Activated naive CD8-positive, alpha-beta T cell treated with anti-CD3 and anti-CD28 coated beads for 36 hours (primary cell): ENCODE data around the gene ATOSB. TPM values are rescaled to one million over a fixed set of nuclear protein-coding genes. Genes with fewer than 3 reads are reported as not detected.

ENCODE experiments used
- DNase-seq: peaks from one replicate; pipeline ENCODE4 v3.0.0; 2021
- H3K27ac Mint-ChIP-seq: one replicate; pipeline ENCODE4 v1.8.0; 2022; ENCODE audit warnings: mild to moderate bottlenecking, moderate library complexity, mixed read lengths
- H3K27me3 Mint-ChIP-seq: one replicate; pipeline ENCODE4 v1.8.0; 2022; ENCODE audit warnings: mild to moderate bottlenecking, mixed read lengths
- H3K36me3 Mint-ChIP-seq: one replicate; pipeline ENCODE4 v1.8.0; 2021; ENCODE audit warnings: mild to moderate bottlenecking, mixed read lengths
- H3K4me1 Mint-ChIP-seq: one replicate; pipeline ENCODE4 v1.8.0; 2021; ENCODE audit warnings: mixed read lengths
- H3K4me3 Mint-ChIP-seq: one replicate; pipeline ENCODE4 v1.8.0; 2022; ENCODE audit warnings: mild to moderate bottlenecking, moderate library complexity, mixed read lengths
- H3K9me3 Mint-ChIP-seq: one replicate; pipeline ENCODE4 v1.8.0; 2022; ENCODE audit warnings: mixed read lengths
- total RNA-seq, 2 experiments: library from RNA; stranded (reverse); gene quantifications; one replicate each; pipeline ENCODE4 v1.2.3, GENCODE V29; 2021

Gene ATOSB
- total RNA-seq, 2 experiments from 2014 or later, result 3.8 to 4.1 TPM

GRCh38 chr9:35135988-35136387 lies 20.3 kb upstream of the ATOSB start:
- Mint-ChIP-seq H3K27me3 (no peaks in the 10 kb centered on the region), H3K36me3 (peaks cover 2% of the 10 kb centered on the region), H3K4me3 (no peak overlapping the region), H3K9me3 (peaks cover 2% of the 10 kb centered on the region), H3K27ac (no peak overlapping the region), H3K4me1 (no peaks in the 10 kb centered on the region)
- DNase-seq, result no peak

GRCh38 chr9:35134920-35135319 lies 19.3 kb upstream of the ATOSB start:
- H3K36me3 Mint-ChIP-seq, result no peaks in the 10 kb centered on the region
- no peaks in the 10 kb centered on the region for H3K4me1 Mint-ChIP-seq
- DNase-seq, result no peak
- H3K4me3 Mint-ChIP-seq, result no peak overlapping the region
- H3K27me3 Mint-ChIP-seq, result no peaks in the 10 kb centered on the region
- H3K27ac Mint-ChIP-seq, result no peak overlapping the region
- peaks cover 2% of the 10 kb centered on the region for H3K9me3 Mint-ChIP-seq

GRCh38 chr9:35116898-35117551 lies 1.4 kb upstream of the ATOSB start:
- Mint-ChIP-seq H3K9me3 (peaks cover 2% of the 10 kb centered on the region), H3K27me3 (no peaks in the 10 kb centered on the region), H3K4me1 (peaks cover 34% of the 10 kb centered on the region), H3K4me3 (peak overlapping the region; percentile 92), H3K27ac (peak overlapping the region; percentile 88), H3K36me3 (no peaks in the 10 kb centered on the region)
- peak; percentile 83 for DNase-seq

DNA sequence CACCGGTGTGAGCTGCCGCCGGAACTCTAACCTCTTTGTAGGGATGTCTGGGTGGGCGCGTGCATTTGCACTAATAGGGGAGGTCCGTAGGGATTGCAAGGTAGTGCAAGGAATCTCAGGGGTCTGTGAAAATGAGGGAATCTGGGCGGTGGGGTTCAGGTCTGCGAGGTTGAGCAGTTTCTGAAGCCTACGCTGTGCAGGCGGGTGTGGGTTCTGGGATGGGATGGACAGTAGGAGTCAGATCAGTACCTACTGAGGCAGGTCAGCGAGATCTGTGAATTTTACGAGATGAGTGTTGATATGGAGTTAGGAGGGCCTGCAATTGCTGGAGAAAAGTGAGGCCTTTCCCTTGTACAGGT lies 856 bp upstream of the ATOSB start:
- H3K4me3 Mint-ChIP-seq, result peak overlapping the region; percentile 92
- H3K27ac Mint-ChIP-seq, result peak overlapping the region; percentile 88
- H3K36me3 Mint-ChIP-seq, result no peaks in the 10 kb centered on the region
- DNase-seq, result no peak
- no peaks in the 10 kb centered on the region for H3K27me3 Mint-ChIP-seq
- H3K9me3 Mint-ChIP-seq, result peaks cover 2% of the 10 kb centered on the region
- peaks cover 39% of the 10 kb centered on the region for H3K4me1 Mint-ChIP-seq

- Mint-ChIP-seq H3K9me3 (peaks cover 2% of the 10 kb centered on the region), H3K27ac (peak overlapping the region; percentile 88), H3K27me3 (no peaks in the 10 kb centered on the region), H3K4me3 (peak overlapping the region; percentile 92), H3K36me3 (no peaks in the 10 kb centered on the region), H3K4me1 (peaks cover 43% of the 10 kb centered on the region)
- peak; percentile 46 for DNase-seq
Measured at GRCh38 chr9:35114840-35115628, 628 bp downstream of the ATOSB start.

DNA sequence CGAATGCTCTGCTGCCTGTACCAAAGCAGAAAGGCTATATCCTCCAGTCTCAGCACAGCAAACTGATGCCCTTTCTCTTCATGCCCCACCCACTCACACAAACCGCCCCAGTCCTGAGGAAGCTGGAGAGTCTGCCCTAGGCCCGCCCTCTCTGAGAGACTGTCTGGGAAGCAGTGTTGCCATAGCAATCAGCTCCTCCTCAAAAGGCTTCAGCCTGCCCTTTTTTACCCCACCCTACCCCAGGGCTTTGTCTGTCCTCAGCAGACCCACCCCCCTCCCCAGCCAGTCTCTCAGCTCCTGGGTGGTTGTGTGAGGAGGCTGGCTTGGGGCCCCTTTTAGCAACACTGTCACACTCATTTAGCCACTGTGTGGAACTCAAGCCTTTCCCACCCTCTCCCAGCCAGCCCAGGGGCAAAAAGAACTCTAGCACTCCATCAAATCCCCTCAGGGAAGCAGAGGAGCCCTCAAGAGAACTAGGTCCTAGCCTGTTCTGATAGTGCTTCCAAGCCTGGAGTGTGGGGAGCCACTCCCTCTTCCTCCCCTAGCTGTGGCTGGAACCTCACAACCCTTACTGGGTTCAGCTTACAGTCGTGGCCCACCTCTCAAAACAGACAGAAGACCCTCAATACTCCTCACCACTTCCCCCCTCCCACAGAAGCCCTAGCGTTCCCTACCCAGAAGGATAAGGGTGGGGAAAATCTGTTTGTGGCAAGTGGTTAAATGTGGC lies 1.4 kb downstream of the ATOSB start:
- Mint-ChIP-seq H3K4me1 (peaks cover 43% of the 10 kb centered on the region), H3K27ac (peak overlapping the region; percentile 88), H3K4me3 (peak overlapping the region; percentile 92), H3K27me3 (no peaks in the 10 kb centered on the region), H3K9me3 (peaks cover 2% of the 10 kb centered on the region), H3K36me3 (no peaks in the 10 kb centered on the region)
- peak; percentile 77 for DNase-seq

GRCh38 chr9:35112257-35113020 lies 3.2 kb downstream of the ATOSB start:
- Mint-ChIP-seq H3K36me3 (no peaks in the 10 kb centered on the region), H3K4me1 (peaks cover 43% of the 10 kb centered on the region), H3K27ac (peak overlapping the region; percentile 67), H3K4me3 (peak overlapping the region; percentile 65), H3K27me3 (no peaks in the 10 kb centered on the region), H3K9me3 (peaks cover 2% of the 10 kb centered on the region)
- DNase-seq, result no peak

DNA sequence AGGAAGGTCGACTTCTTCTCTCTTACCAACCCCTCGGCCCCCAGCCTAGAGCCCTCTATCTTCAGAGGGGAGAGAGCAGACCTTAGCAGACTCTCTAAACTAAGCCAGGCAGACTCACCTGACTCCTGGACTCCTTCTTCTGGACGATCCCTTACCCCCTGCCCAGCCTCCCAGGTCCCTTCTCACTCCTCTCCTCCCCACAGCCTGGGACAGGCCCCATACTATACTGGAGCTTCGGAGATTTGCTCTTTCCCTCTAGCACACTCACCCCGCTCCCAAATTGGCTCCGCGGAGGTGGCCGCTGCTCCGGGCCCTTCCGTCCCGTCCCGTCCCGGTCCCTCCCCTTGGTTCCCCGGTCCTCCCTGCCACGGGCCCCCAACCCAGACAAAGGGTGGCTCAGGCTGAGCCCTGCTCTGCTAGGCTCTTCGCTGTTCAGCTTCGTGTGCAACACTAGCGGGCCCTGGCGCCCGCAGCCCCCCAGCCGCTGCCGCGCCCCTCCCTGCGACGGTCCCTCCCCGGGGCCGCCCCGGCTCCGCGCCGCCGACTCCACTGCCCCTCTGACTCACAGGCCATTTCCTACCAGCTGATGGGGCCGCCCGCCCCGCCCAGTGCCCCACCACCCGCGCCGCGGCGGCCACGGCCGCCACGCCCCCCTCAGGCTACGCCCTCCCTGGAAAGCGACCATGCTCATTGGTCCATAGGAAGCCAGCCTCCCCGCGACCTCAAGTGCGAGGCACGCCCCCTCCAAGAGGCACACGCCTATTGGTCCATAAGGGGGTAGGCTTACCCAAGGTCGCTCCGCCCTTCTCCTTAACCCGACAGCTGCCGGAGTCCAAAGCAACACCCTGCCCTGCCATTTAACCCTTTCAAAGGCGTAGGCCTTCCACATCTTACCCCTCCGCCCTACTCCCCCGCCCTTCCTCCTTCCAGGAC lies 4.4 kb downstream of the ATOSB start:
- H3K9me3 Mint-ChIP-seq, result peaks cover 2% of the 10 kb centered on the region
- peaks cover 38% of the 10 kb centered on the region for H3K4me1 Mint-ChIP-seq
- peak overlapping the region; percentile 66 for H3K4me3 Mint-ChIP-seq

DNA sequence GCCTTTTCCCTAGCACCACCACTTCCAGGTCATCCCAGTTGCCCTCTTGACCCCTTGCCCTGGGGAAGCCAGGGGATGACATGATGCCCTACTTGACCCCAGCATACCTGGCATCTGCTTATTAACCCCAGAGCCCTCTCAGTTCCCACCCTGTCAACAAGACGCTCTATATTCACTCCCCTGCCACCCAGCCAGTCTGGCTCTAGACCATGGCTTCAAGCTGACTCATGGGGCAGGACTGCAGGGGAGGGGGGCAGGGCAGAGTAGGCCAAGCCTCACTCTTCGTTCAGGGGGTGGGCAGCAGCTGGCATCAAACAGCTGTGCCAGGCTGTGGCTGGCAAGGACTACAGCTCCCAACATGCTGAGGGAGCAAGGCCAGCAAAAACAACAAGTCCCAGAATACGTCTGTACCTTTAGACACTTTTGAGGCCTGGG lies 5.3 kb downstream of the ATOSB start:
- Mint-ChIP-seq H3K36me3 (no peaks in the 10 kb centered on the region), H3K9me3 (peaks cover 2% of the 10 kb centered on the region), H3K27me3 (no peaks in the 10 kb centered on the region), H3K4me3 (no peak overlapping the region), H3K4me1 (peaks cover 35% of the 10 kb centered on the region), H3K27ac (no peak overlapping the region)
- DNase-seq, result no peak

More for the DNA sequence above, 4.4 kb downstream of the ATOSB start:
- DNase-seq, result peak; percentile 94
- Mint-ChIP-seq H3K27ac (peak overlapping the region; percentile 67), H3K27me3 (no peaks in the 10 kb centered on the region), H3K36me3 (no peaks in the 10 kb centered on the region)

DNA sequence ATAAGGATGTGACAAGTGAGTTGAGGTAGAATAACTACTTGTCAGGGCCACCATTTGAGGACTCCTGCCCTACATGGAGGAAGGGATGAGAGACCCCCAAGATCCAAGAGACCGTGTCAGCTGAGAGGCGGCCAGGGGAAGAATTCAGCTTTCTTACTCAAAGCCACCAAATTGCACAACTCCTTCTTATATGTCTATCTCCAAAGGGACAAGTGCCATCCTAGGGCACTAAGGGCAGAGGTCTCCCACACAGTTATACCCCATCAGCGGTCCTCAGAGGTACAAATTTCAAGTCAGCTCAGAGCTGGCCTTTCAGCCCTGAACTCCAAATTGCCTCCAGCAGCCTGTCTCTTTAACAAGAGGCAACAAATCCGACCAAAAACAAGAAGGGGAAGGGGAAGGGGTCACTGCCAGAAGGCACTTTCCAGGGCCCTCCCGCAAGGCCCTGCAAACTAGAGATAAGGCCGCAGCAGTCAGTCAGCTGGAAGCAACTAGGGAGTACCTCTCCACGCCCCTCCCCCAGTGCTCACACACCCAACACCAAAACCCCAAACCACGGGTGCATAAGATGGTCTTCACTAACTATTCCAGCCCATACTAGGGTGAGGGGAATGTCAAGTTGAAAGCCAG lies 6.6 kb downstream of the ATOSB start:
- no peak overlapping the region for H3K4me3 Mint-ChIP-seq
- no peaks in the 10 kb centered on the region for H3K27me3 Mint-ChIP-seq
- H3K4me1 Mint-ChIP-seq, result peaks cover 23% of the 10 kb centered on the region
- peaks cover 2% of the 10 kb centered on the region for H3K9me3 Mint-ChIP-seq
- DNase-seq, result no peak
- H3K36me3 Mint-ChIP-seq, result no peaks in the 10 kb centered on the region
- H3K27ac Mint-ChIP-seq, result no peak overlapping the region

DNA sequence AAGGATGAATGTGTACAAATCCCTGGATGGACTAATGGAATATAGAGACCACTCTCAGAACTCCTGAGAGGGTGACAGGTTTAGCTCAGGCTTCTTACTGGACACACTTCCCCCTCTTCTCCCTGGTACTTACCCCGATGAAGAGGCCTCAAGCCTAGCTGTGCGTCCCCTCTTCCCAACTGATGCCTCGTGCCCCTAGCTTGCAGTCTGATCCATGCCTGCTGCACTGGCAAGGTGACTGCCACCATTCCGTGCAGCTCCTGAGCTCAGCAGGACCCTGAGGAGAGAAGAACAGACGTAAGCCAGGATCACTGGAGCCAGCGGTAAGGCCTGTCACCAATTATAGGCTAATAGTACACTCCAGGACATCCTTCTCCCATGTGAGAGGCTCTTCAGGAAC lies 7.2 kb downstream of the ATOSB start:
- no peaks in the 10 kb centered on the region for H3K27me3 Mint-ChIP-seq
- H3K36me3 Mint-ChIP-seq, result no peaks in the 10 kb centered on the region
- no peaks in the 10 kb centered on the region for H3K9me3 Mint-ChIP-seq
- no peak for DNase-seq
- H3K4me3 Mint-ChIP-seq, result no peak overlapping the region
- H3K4me1 Mint-ChIP-seq, result peaks cover 20% of the 10 kb centered on the region
- no peak overlapping the region for H3K27ac Mint-ChIP-seq

DNA sequence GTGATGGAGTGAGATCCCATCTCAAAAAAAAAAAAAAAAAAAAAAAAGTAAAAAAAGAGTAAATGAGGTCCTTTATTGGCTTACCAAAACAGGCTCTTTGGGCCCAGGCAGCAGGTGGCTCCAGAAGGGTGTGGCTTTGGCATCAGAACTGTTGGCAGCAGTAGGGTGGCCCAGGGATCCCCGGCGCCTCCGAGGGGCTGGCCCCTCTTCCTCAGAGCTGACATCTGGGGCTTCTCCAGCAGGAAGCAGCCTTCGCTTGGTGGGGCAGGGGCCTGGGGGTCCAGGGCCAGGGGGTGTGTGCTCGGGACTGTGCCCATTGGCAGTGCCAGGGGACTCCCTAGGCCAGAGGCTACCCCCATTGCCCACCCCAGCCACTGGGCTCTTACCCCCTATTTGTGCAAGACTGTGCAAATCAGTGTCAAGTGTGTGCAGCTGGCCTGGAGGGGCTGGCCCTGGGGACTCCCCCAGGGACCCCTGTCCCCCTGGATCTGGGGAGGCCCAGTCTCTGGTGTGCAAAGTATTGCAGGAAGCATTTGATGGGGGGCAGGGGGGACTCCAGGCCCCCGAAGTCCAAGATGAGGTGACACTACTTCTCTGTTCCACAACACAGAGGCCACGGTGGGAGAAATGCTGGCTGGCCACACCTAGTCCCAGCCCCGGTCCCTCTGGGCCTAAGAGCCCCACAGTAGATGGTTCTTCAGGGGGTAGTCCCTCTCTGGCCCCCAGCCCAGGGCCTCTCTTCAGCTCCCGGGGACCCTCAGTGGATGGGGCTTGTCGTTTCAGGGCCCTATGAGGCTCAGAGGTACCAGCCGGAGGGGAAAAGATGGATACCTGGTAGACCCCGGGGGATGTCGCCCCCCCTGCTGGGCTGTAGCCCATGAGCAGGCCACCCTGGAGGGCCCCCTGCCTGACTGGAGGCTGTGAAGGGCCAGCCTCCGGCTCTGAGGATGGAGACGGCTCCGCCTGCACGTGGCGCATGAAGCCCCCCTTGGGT lies 8.1 kb downstream of the ATOSB start:
- peaks cover 21% of the 10 kb centered on the region for H3K4me1 Mint-ChIP-seq
- H3K4me3 Mint-ChIP-seq, result no peak overlapping the region
- no peaks in the 10 kb centered on the region for H3K27me3 Mint-ChIP-seq
- H3K9me3 Mint-ChIP-seq, result no peaks in the 10 kb centered on the region
- no peak for DNase-seq
- H3K36me3 Mint-ChIP-seq, result peaks cover 4% of the 10 kb centered on the region
- H3K27ac Mint-ChIP-seq, result no peak overlapping the region

DNA sequence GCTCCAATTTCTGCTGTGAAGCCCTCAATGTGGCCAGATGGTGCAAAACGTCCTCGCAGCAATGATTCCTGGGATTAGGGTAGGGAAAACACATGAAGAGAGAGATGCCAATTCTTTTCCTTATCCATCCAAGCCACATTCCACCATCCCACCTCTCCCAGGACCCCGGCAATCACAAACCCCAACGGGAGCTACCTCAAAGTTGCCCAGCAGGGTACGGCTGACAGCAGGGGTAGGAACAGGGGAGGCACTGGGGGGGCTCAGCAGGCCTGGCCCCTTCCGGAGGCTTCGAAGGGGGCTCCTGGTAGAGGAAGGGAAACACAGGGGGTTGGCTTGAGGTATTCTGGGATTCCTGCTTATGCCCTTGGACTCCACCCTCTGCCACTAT lies 9.3 kb downstream of the ATOSB start:
- Mint-ChIP-seq H3K9me3 (no peaks in the 10 kb centered on the region), H3K4me3 (no peak overlapping the region), H3K36me3 (peaks cover 17% of the 10 kb centered on the region), H3K27ac (no peak overlapping the region), H3K4me1 (peaks cover 18% of the 10 kb centered on the region), H3K27me3 (no peaks in the 10 kb centered on the region)
- no peak for DNase-seq
